MM.1S (cell line): ENCODE results near the gene SOD1.

Experiments used
- DNase-seq: peaks from one replicate; pipeline ENCODE4 v3.0.0-alpha.2; 2015
- H2AFZ ChIP-seq: fragments of 300-600 bp; sonication (generic); 2 replicates; pipeline ENCODE4 v1.6.0; 2016; ENCODE audit warnings: antibody characterized with exemption, low read length
- H3F3A ChIP-seq: fragments of 300-600 bp; sonication (generic); 2 replicates; pipeline ENCODE4 v1.6.1; 2016; ENCODE audit warnings: mild to moderate bottlenecking, antibody characterized with exemption, low read length, moderate library complexity, mixed read lengths; ENCODE audit not compliant: insufficient read depth
- H3K27ac ChIP-seq: fragments of 300-600 bp; sonication (generic); 2 replicates; pipeline ENCODE4 v1.5.1; 2016; ENCODE audit warnings: mild to moderate bottlenecking, low read length
- H3K27me3 ChIP-seq: fragments of 300-600 bp; sonication (generic); replicated peaks from 2 replicates; pipeline ENCODE4 v1.6.0; 2016; ENCODE audit warnings: low read length; ENCODE audit not compliant: insufficient read depth
- H3K36me3 ChIP-seq: fragments of 300-600 bp; sonication (generic); replicated peaks from 2 replicates; pipeline ENCODE4 v1.6.1; 2016; ENCODE audit warnings: mild to moderate bottlenecking, low read length, mixed read lengths; ENCODE audit not compliant: insufficient read depth
- H3K4me1 ChIP-seq: fragments of 300-600 bp; sonication (generic); 2 replicates; pipeline ENCODE4 v1.6.1; 2016; ENCODE audit warnings: low read length, mixed read lengths
- H3K4me2 ChIP-seq: fragments of 300-600 bp; sonication (generic); 2 replicates; pipeline ENCODE4 v1.6.0; 2016; ENCODE audit warnings: low read depth, low read length
- H3K4me3 ChIP-seq: fragments of 300-600 bp; sonication (generic); 2 replicates; pipeline ENCODE4 v1.5.1; 2016; ENCODE audit warnings: low read length, mixed read lengths
- H3K79me2 ChIP-seq: fragments of 300-600 bp; sonication (generic); 2 replicates; pipeline ENCODE4 v1.6.1; 2016; ENCODE audit warnings: mixed run types, low read length, mixed read lengths
- H3K9ac ChIP-seq: fragments of 300-600 bp; sonication (generic); 2 replicates; pipeline ENCODE4 v1.6.1; 2016; ENCODE audit warnings: low read length, mixed read lengths
- H3K9me2 ChIP-seq: fragments of 300-600 bp; sonication (generic); replicated peaks from 2 replicates; pipeline ENCODE4 v1.6.1; 2016; ENCODE audit warnings: mild to moderate bottlenecking, low read length, mixed read lengths; ENCODE audit not compliant: insufficient read depth
- H3K9me3 ChIP-seq: fragments of 300-600 bp; sonication (generic); replicated peaks from 2 replicates; pipeline ENCODE4 v1.6.1; 2016; ENCODE audit warnings: mild to moderate bottlenecking, low read length, mixed read lengths; ENCODE audit not compliant: insufficient read depth
- H4K20me1 ChIP-seq: fragments of 300-600 bp; sonication (generic); 2 replicates; pipeline ENCODE4 v1.6.1; 2016; ENCODE audit warnings: mild to moderate bottlenecking, low read length, moderate library complexity, mixed read lengths; ENCODE audit not compliant: insufficient read depth
- EZH2 ChIP-seq: fragments of 300-600 bp; sonication (generic); optimal IDR thresholded peaks from 2 replicates; pipeline ENCODE3; 2017; ENCODE audit warnings: low read depth, mild to moderate bottlenecking, antibody characterized with exemption, low read length, mixed read lengths
- EZH2phosphoT487 ChIP-seq: fragments of 300-600 bp; sonication (generic); IDR thresholded peaks from 2 replicates; pipeline ENCODE4 v1.6.1; 2018; ENCODE audit warnings: antibody characterized with exemption, low read length
- TF ChIP-seq, protein P1 (sequence below): fragments of 300-600 bp; sonication (generic); IDR thresholded peaks from 2 replicates; pipeline ENCODE4 v1.5.1; 2016; ENCODE audit warnings: antibody characterized with exemption, low read length, mixed read lengths

The SOD1 gene

DNA sequence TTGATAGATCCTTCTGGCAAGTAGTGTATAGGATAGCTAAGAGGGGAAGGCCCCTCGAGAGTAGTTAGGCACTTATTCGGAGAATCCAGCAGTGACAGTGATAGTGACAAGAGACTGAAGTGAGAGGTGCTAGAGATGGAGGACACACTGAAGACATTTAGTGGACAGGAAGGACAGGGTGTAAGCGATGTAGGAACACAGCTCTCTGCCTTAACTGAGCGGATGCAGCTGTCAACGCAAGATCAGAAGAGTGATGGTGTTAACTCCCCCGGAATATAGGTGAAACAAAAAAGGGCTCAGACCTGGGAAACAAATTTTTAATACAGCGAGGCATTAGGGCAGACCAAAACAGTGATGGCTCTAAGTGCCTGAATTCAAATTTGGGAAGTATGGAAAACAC is 15.8 kb downstream of the SOD1 start:
- H3K4me2 ChIP-seq, result no peak overlapping the region
- H3K27ac ChIP-seq, result no peak overlapping the region
- no peaks in the 10 kb centered on the region for H3K79me2 ChIP-seq
- no peak overlapping the region for H2AFZ ChIP-seq
- H3K9me2 ChIP-seq, result no peaks in the 10 kb centered on the region
- no peak overlapping the region for H3K9ac ChIP-seq
- no peak overlapping the region for H3K4me3 ChIP-seq
- H3F3A ChIP-seq, result peaks cover 12% of the 10 kb centered on the region
- H3K4me1 ChIP-seq, result no peaks in the 10 kb centered on the region
- TF ChIP-seq, protein P1, sequence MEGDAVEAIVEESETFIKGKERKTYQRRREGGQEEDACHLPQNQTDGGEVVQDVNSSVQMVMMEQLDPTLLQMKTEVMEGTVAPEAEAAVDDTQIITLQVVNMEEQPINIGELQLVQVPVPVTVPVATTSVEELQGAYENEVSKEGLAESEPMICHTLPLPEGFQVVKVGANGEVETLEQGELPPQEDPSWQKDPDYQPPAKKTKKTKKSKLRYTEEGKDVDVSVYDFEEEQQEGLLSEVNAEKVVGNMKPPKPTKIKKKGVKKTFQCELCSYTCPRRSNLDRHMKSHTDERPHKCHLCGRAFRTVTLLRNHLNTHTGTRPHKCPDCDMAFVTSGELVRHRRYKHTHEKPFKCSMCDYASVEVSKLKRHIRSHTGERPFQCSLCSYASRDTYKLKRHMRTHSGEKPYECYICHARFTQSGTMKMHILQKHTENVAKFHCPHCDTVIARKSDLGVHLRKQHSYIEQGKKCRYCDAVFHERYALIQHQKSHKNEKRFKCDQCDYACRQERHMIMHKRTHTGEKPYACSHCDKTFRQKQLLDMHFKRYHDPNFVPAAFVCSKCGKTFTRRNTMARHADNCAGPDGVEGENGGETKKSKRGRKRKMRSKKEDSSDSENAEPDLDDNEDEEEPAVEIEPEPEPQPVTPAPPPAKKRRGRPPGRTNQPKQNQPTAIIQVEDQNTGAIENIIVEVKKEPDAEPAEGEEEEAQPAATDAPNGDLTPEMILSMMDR, result no peak
- TF ChIP-seq EZH2phosphoT487, result no peak
- no peak for TF ChIP-seq EZH2
- no peak for DNase-seq
- no peaks in the 10 kb centered on the region for H3K9me3 ChIP-seq
- H3K36me3 ChIP-seq, result 0 out of 2 replicates have a peak, but pooled peaks cover 3% of the 10 kb centered on the region
- no peaks in the 10 kb centered on the region for H4K20me1 ChIP-seq
- H3K27me3 ChIP-seq, result no peaks in the 10 kb centered on the region

DNA sequence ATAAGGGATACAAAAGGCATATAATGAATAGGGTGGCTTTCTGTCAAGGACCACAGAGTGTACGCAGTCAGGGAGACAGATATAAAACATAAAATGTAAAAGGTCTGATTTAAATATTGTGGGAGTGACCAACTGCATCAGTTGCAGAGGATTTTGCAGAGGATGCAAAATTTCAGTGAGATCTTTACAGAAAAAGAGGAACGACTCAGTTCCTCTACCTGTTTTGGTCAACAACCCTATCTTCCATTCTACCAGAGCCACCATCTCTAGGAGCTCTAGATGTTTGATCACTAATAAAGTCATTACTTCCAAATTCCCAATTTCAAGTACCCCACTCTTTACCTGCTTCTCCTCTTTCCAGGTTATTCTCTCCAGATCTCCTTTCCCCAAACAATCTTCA is 16.5 kb downstream of the SOD1 start:
- Histone ChIP-seq H3K27me3 (no peaks in the 10 kb centered on the region), H3K9me2 (no peaks in the 10 kb centered on the region), H3K4me2 (no peak overlapping the region), H4K20me1 (no peaks in the 10 kb centered on the region), H2AFZ (no peak overlapping the region), H3K4me3 (no peak overlapping the region), H3F3A (peaks cover 6% of the 10 kb centered on the region), H3K79me2 (no peaks in the 10 kb centered on the region), H3K9ac (no peak overlapping the region), H3K36me3 (0 out of 2 replicates have a peak, but pooled peaks cover 3% of the 10 kb centered on the region), H3K4me1 (no peaks in the 10 kb centered on the region), H3K27ac (no peak overlapping the region), H3K9me3 (no peaks in the 10 kb centered on the region)
- DNase-seq, result no peak
- TF ChIP-seq EZH2 (no peak), EZH2phosphoT487 (no peak)
- TF ChIP-seq, protein P1, result no peak

DNA sequence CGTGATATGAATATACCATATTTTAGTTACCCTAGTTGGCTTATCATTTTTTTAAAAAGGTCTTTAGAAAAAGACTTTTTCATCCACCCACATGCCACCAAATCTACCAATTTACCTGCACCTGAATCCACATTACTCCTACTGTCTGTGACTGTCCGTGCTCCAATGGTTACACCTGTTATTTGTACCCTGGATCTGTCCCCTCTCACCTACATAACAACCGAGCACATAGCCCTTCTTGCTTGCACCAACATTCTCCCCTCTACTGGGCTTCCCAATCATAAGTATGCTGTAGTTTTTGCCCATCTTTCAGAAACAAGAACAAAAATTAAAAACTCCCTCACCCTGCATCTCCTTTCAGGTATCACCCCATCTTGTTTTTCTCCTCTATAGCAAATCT is 17.6 kb downstream of the SOD1 start:
- no peaks in the 10 kb centered on the region for H4K20me1 ChIP-seq
- H3K79me2 ChIP-seq, result no peaks in the 10 kb centered on the region
- H3K9me3 ChIP-seq, result no peaks in the 10 kb centered on the region
- H3K27me3 ChIP-seq, result no peaks in the 10 kb centered on the region
- H3K4me3 ChIP-seq, result no peak overlapping the region
- H3K27ac ChIP-seq, result no peak overlapping the region
- H2AFZ ChIP-seq, result no peak overlapping the region
- no peak overlapping the region for H3K9ac ChIP-seq
- TF ChIP-seq, protein P1, result no peak
- TF ChIP-seq EZH2, result no peak
- TF ChIP-seq EZH2phosphoT487, result no peak
- no peak for DNase-seq
- no peaks in the 10 kb centered on the region for H3F3A ChIP-seq
- no peaks in the 10 kb centered on the region for H3K9me2 ChIP-seq
- no peaks in the 10 kb centered on the region for H3K4me1 ChIP-seq
- H3K36me3 ChIP-seq, result 0 out of 2 replicates have a peak, but pooled peaks cover 3% of the 10 kb centered on the region
- no peak overlapping the region for H3K4me2 ChIP-seq
